Neuronal stem cell (in vitro differentiated cells): ENCODE results near the gene TACR1.

Source experiments
- DNase-seq: peaks from one replicate; pipeline ENCODE4 v3.0.0-alpha.2; 2013; ENCODE audit warnings: low spot score
- H2AFZ ChIP-seq: one replicate; pipeline ENCODE4 v1.6.1; 2013; ENCODE audit warnings: mild to moderate bottlenecking, low read length, inconsistent platforms
- H2AK5ac ChIP-seq: 2 replicates; pipeline ENCODE4 v1.6.1; 2013; ENCODE audit warnings: low read depth, mild to moderate bottlenecking, inconsistent platforms, low read length, moderate library complexity, mixed read lengths
- H2BK120ac ChIP-seq: 2 replicates; pipeline ENCODE4 v1.6.1; 2013; ENCODE audit warnings: low read depth, mild to moderate bottlenecking, inconsistent platforms, low read length, moderate library complexity, mixed read lengths
- H2BK12ac ChIP-seq: one replicate; pipeline ENCODE4 v1.6.1; 2013; ENCODE audit warnings: low read length, inconsistent platforms
- H2BK15ac ChIP-seq: 2 replicates; pipeline ENCODE4 v1.6.1; 2013; ENCODE audit warnings: mild to moderate bottlenecking, low read length, inconsistent platforms, mixed read lengths
- H2BK5ac ChIP-seq: one replicate; pipeline ENCODE4 v1.6.1; 2013; ENCODE audit warnings: inconsistent platforms, mild to moderate bottlenecking, low read length, moderate library complexity
- H3K14ac ChIP-seq: one replicate; pipeline ENCODE4 v1.6.1; 2013; ENCODE audit warnings: low read length, inconsistent platforms
- H3K18ac ChIP-seq: 2 replicates; pipeline ENCODE4 v1.6.1; 2013; ENCODE audit warnings: low read length, inconsistent platforms
- H3K23ac ChIP-seq: 2 replicates; pipeline ENCODE4 v1.6.1; 2013; ENCODE audit warnings: low read depth, mild to moderate bottlenecking, mixed read lengths, low read length, inconsistent platforms; ENCODE audit not compliant: poor library complexity
- H3K27ac ChIP-seq: replicated peaks from 3 replicates; pipeline ENCODE4 v1.5.1; 2013; ENCODE audit warnings: low read length, inconsistent platforms
- H3K27me3 ChIP-seq, 3 experiments: 2 replicates each; pipeline ENCODE4 v1.6.1; 2013; ENCODE audit warnings: low read length in 3 of 3, mild to moderate bottlenecking in 2 of 3, inconsistent platforms in 1 of 3, low read depth in 1 of 3, mixed read lengths in 1 of 3, moderate library complexity in 1 of 3; ENCODE audit not compliant: control insufficient read depth in 3 of 3, insufficient read depth in 3 of 3
- H3K36me3 ChIP-seq, 2 donors: replicated peaks in 1 of 2; 2 replicates each; pipeline ENCODE4 v1.6.1; 2013; ENCODE audit warnings: low read length in 2 of 2; ENCODE audit not compliant: control insufficient read depth in 2 of 2, insufficient read depth in 2 of 2
- H3K4ac ChIP-seq: 2 replicates; pipeline ENCODE4 v1.6.1; 2013; ENCODE audit warnings: inconsistent platforms, mild to moderate bottlenecking, low read length, moderate library complexity
- H3K4me1 ChIP-seq, 2 donors: 1 replicate in 1 of 2; 2 replicates in 1 of 2; pipeline ENCODE4 v1.6.1; 2013; ENCODE audit warnings: low read length in 2 of 2, low read depth in 1 of 2; ENCODE audit not compliant: control insufficient read depth in 2 of 2, insufficient read depth in 1 of 2
- H3K4me2 ChIP-seq: one replicate; pipeline ENCODE4 v1.6.1; 2013; ENCODE audit warnings: mild to moderate bottlenecking, low read length, inconsistent platforms; ENCODE audit not compliant: insufficient read depth, poor library complexity, severe bottlenecking
- H3K4me3 ChIP-seq, 2 donors: 2 replicates each; pipeline ENCODE4 v1.5.1; 2013; ENCODE audit warnings: low read length in 2 of 2, mild to moderate bottlenecking in 2 of 2, inconsistent platforms in 1 of 2, moderate library complexity in 1 of 2
- H3K79me1 ChIP-seq: one replicate; pipeline ENCODE4 v1.6.1; 2013; ENCODE audit warnings: low read depth, mild to moderate bottlenecking, inconsistent platforms, low read length, moderate library complexity
- H3K9ac ChIP-seq: one replicate; pipeline ENCODE4 v1.6.1; 2013; ENCODE audit warnings: mild to moderate bottlenecking, low read depth, low read length, inconsistent platforms; ENCODE audit not compliant: poor library complexity
- H3K9me3 ChIP-seq, 2 donors: replicated peaks in 1 of 2; 2 replicates each; pipeline versions ENCODE3 to v1.6.1; 2013; ENCODE audit warnings: low read length in 2 of 2, mild to moderate bottlenecking in 2 of 2, inconsistent platforms in 1 of 2, low read depth in 1 of 2, mixed read lengths in 1 of 2, moderate library complexity in 1 of 2; ENCODE audit not compliant: control insufficient read depth in 2 of 2, insufficient read depth in 1 of 2
- H4K8ac ChIP-seq: one replicate; pipeline ENCODE4 v1.6.1; 2013; ENCODE audit warnings: low read depth, mild to moderate bottlenecking, inconsistent platforms, low read length, moderate library complexity
- H4K91ac ChIP-seq: one replicate; pipeline ENCODE4 v1.6.1; 2013; ENCODE audit warnings: low read length, low read depth, mild to moderate bottlenecking, inconsistent platforms; ENCODE audit not compliant: poor library complexity
- WGBS, 2 donors: extraction: QIAGEN DNeasy Blood & Tissue Kit; methylation state at CpG; one replicate each; pipeline ENCODE4 v1.1.7; 2013; ENCODE audit warnings: missing lambda C conversion rate in 2 of 2, mixed read lengths in 1 of 2; ENCODE audit not compliant: insufficient read length in 2 of 2, insufficient replicate concordance in 1 of 2; ENCODE audit errors: extremely low coverage in 2 of 2; 5-methylcytosine and 5-hydroxymethylcytosine counted together

Gene TACR1

DNA sequence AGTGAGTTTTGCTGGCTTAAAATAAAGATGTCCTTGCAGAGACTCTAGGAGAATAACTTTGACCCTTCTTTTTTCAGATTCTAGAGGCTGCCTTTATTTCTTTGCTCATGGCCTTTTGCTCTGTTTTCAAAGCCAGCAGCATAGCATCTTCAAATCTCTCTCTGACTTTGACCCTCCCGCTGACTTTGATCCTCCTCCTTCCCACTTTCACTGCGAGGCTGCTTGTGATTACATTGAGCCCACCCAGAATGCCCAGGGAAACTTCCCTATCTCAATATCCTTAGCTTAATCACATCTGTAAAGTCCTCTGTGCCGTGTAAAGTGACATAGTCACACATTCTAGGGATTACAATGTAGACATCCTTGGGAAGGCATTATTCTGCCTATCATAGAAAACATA, 23.9 kb downstream of the TACR1 start:
- Histone ChIP-seq H3K4me2 (no peak overlapping the region), H3K18ac (no peak overlapping the region), H3K9me3 (no peaks in the 10 kb centered on the region), H3K4ac (no peak overlapping the region), H3K27ac (no peak overlapping the region), H3K9ac (no peak overlapping the region), H4K8ac (no peak overlapping the region), H3K79me1 (no peaks in the 10 kb centered on the region), H2BK15ac (no peak overlapping the region), H2AK5ac (no peak overlapping the region), H3K4me1 (peaks cover 0 to 1% of the 10 kb centered on the region in 2 donors), H4K91ac (no peak overlapping the region), H2AFZ (no peak overlapping the region), H3K14ac (no peak overlapping the region), H3K27me3 (no peaks in the 10 kb centered on the region), H3K23ac (no peak overlapping the region), H3K36me3 (no peaks in the 10 kb centered on the region), H2BK12ac (no peak overlapping the region), H3K4me3 (no peak overlapping the region), H2BK120ac (no peak overlapping the region), H2BK5ac (no peak overlapping the region)
- no CpG with 5 or more reads among the region's 3 CpGs for WGBS, 2 donors
- no peak for DNase-seq

DNA sequence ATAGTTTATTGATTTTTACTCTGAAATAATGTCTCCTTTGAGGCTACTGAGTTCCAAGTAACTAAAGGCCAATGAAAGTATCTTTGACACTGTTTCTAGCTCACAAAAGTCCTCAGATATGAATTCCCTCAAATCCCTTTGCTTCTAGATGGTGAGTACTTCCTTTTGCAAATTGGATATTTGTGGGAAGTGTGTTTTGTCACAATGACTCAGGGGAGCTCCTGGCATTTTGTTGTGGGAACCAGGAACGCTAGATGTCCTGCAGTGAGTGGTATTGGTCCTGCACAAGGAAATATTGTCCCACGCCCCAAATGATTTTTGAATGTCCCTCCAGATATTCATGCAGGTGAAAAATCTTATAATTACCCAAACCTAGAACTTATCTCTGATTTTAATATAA, 24.3 kb downstream of the TACR1 start:
- peaks cover 0 to 1% of the 10 kb centered on the region in 2 donors for H3K4me1 ChIP-seq
- no peak overlapping the region for H2AFZ ChIP-seq
- H2BK5ac ChIP-seq, result no peak overlapping the region
- H3K9ac ChIP-seq, result no peak overlapping the region
- no peak overlapping the region for H2BK120ac ChIP-seq
- H3K79me1 ChIP-seq, result no peaks in the 10 kb centered on the region
- no peaks in the 10 kb centered on the region for H3K9me3 ChIP-seq
- H4K8ac ChIP-seq, result no peak overlapping the region
- H3K4me3 ChIP-seq, result no peak overlapping the region
- H2BK15ac ChIP-seq, result no peak overlapping the region
- no peaks in the 10 kb centered on the region for H3K36me3 ChIP-seq
- H2AK5ac ChIP-seq, result no peak overlapping the region
- no peak overlapping the region for H2BK12ac ChIP-seq
- no peak overlapping the region for H3K23ac ChIP-seq
- no peak overlapping the region for H3K4me2 ChIP-seq
- no peak overlapping the region for H3K18ac ChIP-seq
- H3K27ac ChIP-seq, result no peak overlapping the region
- H3K27me3 ChIP-seq, result no peaks in the 10 kb centered on the region
- no CpG with 5 or more reads among the region's 2 CpGs for WGBS, 2 donors
- H4K91ac ChIP-seq, result no peak overlapping the region
- H3K14ac ChIP-seq, result no peak overlapping the region
- no peak for DNase-seq
- H3K4ac ChIP-seq, result no peak overlapping the region

DNA sequence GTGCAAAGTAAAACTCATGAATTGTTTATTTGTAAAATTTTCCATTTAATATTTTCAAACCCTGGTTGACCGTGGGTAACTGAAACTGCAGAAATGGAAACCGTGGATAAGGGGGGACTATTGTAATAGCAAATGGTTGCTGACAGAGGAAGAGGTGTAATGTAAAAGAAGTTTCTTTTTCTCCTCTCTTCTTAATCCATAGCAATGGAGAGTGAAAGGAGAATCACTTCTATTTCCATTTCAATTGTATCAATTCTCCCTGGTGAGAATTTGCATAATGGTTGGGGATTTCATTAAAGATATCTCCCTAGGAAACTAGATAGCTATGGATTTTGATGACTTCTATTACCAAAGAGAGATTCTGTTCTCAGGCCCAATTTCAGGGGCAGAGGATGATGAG, 24.8 kb downstream of the TACR1 start:
- Histone ChIP-seq H4K8ac (no peak overlapping the region), H2BK15ac (no peak overlapping the region), H3K9me3 (no peaks in the 10 kb centered on the region), H2BK12ac (no peak overlapping the region), H3K79me1 (no peaks in the 10 kb centered on the region), H2AK5ac (no peak overlapping the region), H3K4me2 (no peak overlapping the region), H3K23ac (no peak overlapping the region), H3K9ac (no peak overlapping the region), H3K14ac (no peak overlapping the region), H3K4ac (no peak overlapping the region), H3K27me3 (no peaks in the 10 kb centered on the region), H4K91ac (no peak overlapping the region), H3K4me3 (no peak overlapping the region), H2BK5ac (no peak overlapping the region), H2BK120ac (no peak overlapping the region), H2AFZ (no peak overlapping the region), H3K36me3 (no peaks in the 10 kb centered on the region), H3K27ac (no peak overlapping the region), H3K18ac (no peak overlapping the region), H3K4me1 (peaks cover 0 to 1% of the 10 kb centered on the region in 2 donors)
- no peak for DNase-seq
- no CpG with 5 or more reads among the region's 2 CpGs for WGBS, 2 donors

DNA sequence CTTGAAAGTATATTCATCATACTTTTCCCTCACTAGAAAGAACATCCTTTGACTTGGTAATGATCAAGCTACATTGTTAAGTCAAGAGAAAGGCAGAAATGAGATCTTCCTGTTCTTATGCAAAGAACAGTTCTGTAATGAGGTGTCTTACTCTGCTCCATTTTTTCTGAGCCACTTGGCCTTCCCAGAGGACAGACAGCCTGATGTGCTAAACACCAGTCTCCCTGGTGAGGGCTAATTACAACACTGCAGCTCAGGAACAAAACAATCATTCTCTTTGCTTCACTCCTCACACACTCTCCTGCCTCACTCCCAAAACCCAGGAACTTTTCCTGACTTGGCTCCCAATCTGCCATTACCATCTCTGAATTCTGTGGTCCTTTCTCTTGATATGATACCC, 25.6 kb downstream of the TACR1 start:
- Histone ChIP-seq H3K4me2 (no peak overlapping the region), H2AFZ (no peak overlapping the region), H2BK5ac (no peak overlapping the region), H3K79me1 (no peaks in the 10 kb centered on the region), H3K27ac (no peak overlapping the region), H2BK15ac (no peak overlapping the region), H3K4ac (no peak overlapping the region), H3K9me3 (no peaks in the 10 kb centered on the region), H3K36me3 (no peaks in the 10 kb centered on the region), H2BK12ac (no peak overlapping the region), H3K18ac (no peak overlapping the region), H4K91ac (no peak overlapping the region), H4K8ac (no peak overlapping the region), H3K4me3 (no peak overlapping the region), H2AK5ac (no peak overlapping the region), H3K27me3 (no peaks in the 10 kb centered on the region), H2BK120ac (no peak overlapping the region), H3K23ac (no peak overlapping the region), H3K4me1 (peaks cover 0 to 1% of the 10 kb centered on the region in 2 donors), H3K14ac (no peak overlapping the region), H3K9ac (no peak overlapping the region)
- no peak for DNase-seq
